Dendritic cell treated with granulocyte-macrophage colony-stimulating factor and Interleukin-4, amounts not matched to agents 40 ng/mL and 50 ng/mL, for 4 days (primary cell): ENCODE data around the gene LGR4.

Source experiments
- H3K27ac Mint-ChIP-seq: one replicate; pipeline ENCODE4 v1.8.0; 2022; ENCODE audit warnings: mild to moderate bottlenecking, mixed read lengths
- H3K27me3 Mint-ChIP-seq: one replicate; pipeline ENCODE4 v1.8.0; 2022; ENCODE audit warnings: mild to moderate bottlenecking, mixed read lengths
- H3K36me3 Mint-ChIP-seq: one replicate; pipeline ENCODE4 v1.8.0; 2022; ENCODE audit warnings: low read depth, mixed read lengths
- H3K4me1 Mint-ChIP-seq: one replicate; pipeline ENCODE4 v1.8.0; 2022; ENCODE audit warnings: low read depth, mixed read lengths
- H3K4me3 Mint-ChIP-seq: one replicate; pipeline ENCODE4 v1.8.0; 2022; ENCODE audit warnings: mild to moderate bottlenecking, moderate library complexity, mixed read lengths
- H3K9me3 Mint-ChIP-seq: one replicate; pipeline ENCODE4 v1.8.0; 2022; ENCODE audit warnings: mixed read lengths
- intact Hi-C: fragments of 100-400 bp; cut with micrococcal nuclease; formaldehyde crosslinking; loops from one replicate; pipeline ENCODE4 v1.15.0; 2022

The LGR4 gene

DNA sequence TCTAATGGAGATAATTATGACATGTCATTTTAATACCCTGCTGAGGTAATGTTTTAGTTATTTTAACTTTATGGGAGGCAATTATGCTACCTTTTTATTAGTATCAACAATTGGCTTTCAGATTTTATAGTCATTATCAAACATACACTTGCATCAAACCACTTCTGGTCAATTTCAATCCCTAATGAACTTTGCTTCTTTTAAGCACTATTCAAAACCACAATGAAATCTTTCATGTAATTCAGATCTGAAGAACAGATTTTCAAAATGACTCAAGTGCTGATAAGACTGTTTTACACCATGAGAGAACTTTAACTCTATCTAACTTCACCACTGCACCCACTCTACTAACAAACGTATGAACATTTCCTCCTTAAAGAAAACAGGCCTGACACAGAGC, 83.7 kb downstream of the LGR4 start:
- H3K4me3 Mint-ChIP-seq: no peak overlapping the region
- no peaks in the 10 kb centered on the region for H3K27me3 Mint-ChIP-seq
- H3K4me1 Mint-ChIP-seq: no peaks in the 10 kb centered on the region
- no peaks in the 10 kb centered on the region for H3K9me3 Mint-ChIP-seq
- H3K36me3 Mint-ChIP-seq: no peaks in the 10 kb centered on the region
- intact Hi-C loops: no loop called here
- no peak overlapping the region for H3K27ac Mint-ChIP-seq

GRCh38 chr11:27388001-27388400, 84.6 kb downstream of the LGR4 start:
- H3K4me1 Mint-ChIP-seq: no peaks in the 10 kb centered on the region
- H3K27me3 Mint-ChIP-seq: no peaks in the 10 kb centered on the region
- intact Hi-C loops: no loop called here
- no peak overlapping the region for H3K27ac Mint-ChIP-seq
- H3K9me3 Mint-ChIP-seq: no peaks in the 10 kb centered on the region
- H3K36me3 Mint-ChIP-seq: no peaks in the 10 kb centered on the region
- no peak overlapping the region for H3K4me3 Mint-ChIP-seq

GRCh38 chr11:27387362-27387761, 85.2 kb downstream of the LGR4 start:
- H3K4me1 Mint-ChIP-seq: no peaks in the 10 kb centered on the region
- no peak overlapping the region for H3K27ac Mint-ChIP-seq
- H3K36me3 Mint-ChIP-seq: no peaks in the 10 kb centered on the region
- H3K9me3 Mint-ChIP-seq: no peaks in the 10 kb centered on the region
- H3K4me3 Mint-ChIP-seq: no peak overlapping the region
- H3K27me3 Mint-ChIP-seq: no peaks in the 10 kb centered on the region
- intact Hi-C loops: no loop called here

- H3K4me3 Mint-ChIP-seq: no peak overlapping the region
- H3K36me3 Mint-ChIP-seq: no peaks in the 10 kb centered on the region
- intact Hi-C loops: no loop called here
- H3K9me3 Mint-ChIP-seq: no peaks in the 10 kb centered on the region
- H3K27me3 Mint-ChIP-seq: no peaks in the 10 kb centered on the region
- no peaks in the 10 kb centered on the region for H3K4me1 Mint-ChIP-seq
- H3K27ac Mint-ChIP-seq: no peak overlapping the region
These were observed 86.3 kb downstream of the LGR4 start for GRCh38 chr11:27386181-27386845.

DNA sequence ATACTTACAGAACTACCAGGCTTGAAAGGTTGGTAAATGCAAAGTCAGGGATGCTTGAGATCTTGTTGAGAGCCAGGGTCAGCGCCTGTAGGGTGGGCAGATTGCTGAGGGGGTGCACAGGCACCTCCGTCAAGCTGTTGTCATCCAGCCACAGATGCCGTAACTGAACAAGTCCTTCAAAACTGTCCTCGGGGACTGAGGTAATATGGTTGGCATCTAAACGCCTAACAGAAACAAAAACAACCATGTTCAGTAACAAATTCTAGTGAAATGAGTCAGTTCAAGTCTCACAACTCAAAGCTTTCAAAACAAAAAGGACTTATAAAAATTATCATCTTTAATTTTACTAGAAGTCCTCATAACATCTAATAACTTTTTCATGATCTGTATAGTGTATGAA, 87.3 kb downstream of the LGR4 start:
- Mint-ChIP-seq H3K27me3 (no peaks in the 10 kb centered on the region), H3K27ac (no peak overlapping the region)

GRCh38 chr11:27384227-27384626, 88.4 kb downstream of the LGR4 start:
- Mint-ChIP-seq H3K4me1 (no peaks in the 10 kb centered on the region), H3K27me3 (no peaks in the 10 kb centered on the region), H3K36me3 (no peaks in the 10 kb centered on the region), H3K27ac (no peak overlapping the region), H3K9me3 (no peaks in the 10 kb centered on the region), H3K4me3 (no peak overlapping the region)
- intact Hi-C loops: no loop called here

More for the DNA sequence above, 87.3 kb downstream of the LGR4 start:
- Mint-ChIP-seq H3K9me3 (no peaks in the 10 kb centered on the region), H3K4me1 (no peaks in the 10 kb centered on the region), H3K36me3 (no peaks in the 10 kb centered on the region), H3K4me3 (no peak overlapping the region)
- intact Hi-C loops: no loop called here

- H3K4me3 Mint-ChIP-seq: no peak overlapping the region
- no peaks in the 10 kb centered on the region for H3K27me3 Mint-ChIP-seq
- no peaks in the 10 kb centered on the region for H3K9me3 Mint-ChIP-seq
- H3K27ac Mint-ChIP-seq: no peak overlapping the region
- H3K4me1 Mint-ChIP-seq: no peaks in the 10 kb centered on the region
- intact Hi-C loops: no loop called here
- no peaks in the 10 kb centered on the region for H3K36me3 Mint-ChIP-seq
These were observed 88.9 kb downstream of the LGR4 start for GRCh38 chr11:27383645-27384044.

GRCh38 chr11:27381238-27381666, 91.3 kb downstream of the LGR4 start:
- H3K27ac Mint-ChIP-seq: no peak overlapping the region
- H3K27me3 Mint-ChIP-seq: no peaks in the 10 kb centered on the region
- intact Hi-C loops: no loop called here
- H3K36me3 Mint-ChIP-seq: no peaks in the 10 kb centered on the region
- no peaks in the 10 kb centered on the region for H3K9me3 Mint-ChIP-seq
- no peaks in the 10 kb centered on the region for H3K4me1 Mint-ChIP-seq
- no peak overlapping the region for H3K4me3 Mint-ChIP-seq

- H3K27ac Mint-ChIP-seq: no peak overlapping the region
- no peaks in the 10 kb centered on the region for H3K4me1 Mint-ChIP-seq
- no peak overlapping the region for H3K4me3 Mint-ChIP-seq
- H3K9me3 Mint-ChIP-seq: no peaks in the 10 kb centered on the region
- H3K36me3 Mint-ChIP-seq: no peaks in the 10 kb centered on the region
- intact Hi-C loops: no loop called here
- no peaks in the 10 kb centered on the region for H3K27me3 Mint-ChIP-seq
These were observed 91.8 kb downstream of the LGR4 start for GRCh38 chr11:27380771-27381170.

DNA sequence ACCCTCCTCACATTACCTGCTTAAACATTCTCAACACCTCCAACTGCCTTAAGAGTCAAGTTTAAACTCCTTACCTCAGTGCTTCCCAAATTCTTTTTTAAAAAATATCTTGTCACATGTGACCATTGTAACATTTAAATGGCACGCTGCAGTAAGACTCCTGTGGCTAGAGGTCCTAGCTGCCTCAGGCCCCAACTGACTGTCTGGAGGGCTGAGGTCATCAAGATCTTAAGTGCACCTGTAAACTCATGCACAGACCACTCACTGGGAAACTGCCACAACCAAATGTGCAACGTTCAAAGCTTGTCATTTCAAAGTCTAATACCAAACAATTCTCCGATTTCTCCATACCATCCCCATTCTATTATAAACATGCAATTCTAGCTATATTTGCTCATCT, 93.1 kb downstream of the LGR4 start:
- H3K36me3 Mint-ChIP-seq: no peaks in the 10 kb centered on the region
- no peak overlapping the region for H3K27ac Mint-ChIP-seq
- H3K27me3 Mint-ChIP-seq: no peaks in the 10 kb centered on the region
- no peaks in the 10 kb centered on the region for H3K9me3 Mint-ChIP-seq
- intact Hi-C loops: no loop called here
- no peaks in the 10 kb centered on the region for H3K4me1 Mint-ChIP-seq
- H3K4me3 Mint-ChIP-seq: no peak overlapping the region

DNA sequence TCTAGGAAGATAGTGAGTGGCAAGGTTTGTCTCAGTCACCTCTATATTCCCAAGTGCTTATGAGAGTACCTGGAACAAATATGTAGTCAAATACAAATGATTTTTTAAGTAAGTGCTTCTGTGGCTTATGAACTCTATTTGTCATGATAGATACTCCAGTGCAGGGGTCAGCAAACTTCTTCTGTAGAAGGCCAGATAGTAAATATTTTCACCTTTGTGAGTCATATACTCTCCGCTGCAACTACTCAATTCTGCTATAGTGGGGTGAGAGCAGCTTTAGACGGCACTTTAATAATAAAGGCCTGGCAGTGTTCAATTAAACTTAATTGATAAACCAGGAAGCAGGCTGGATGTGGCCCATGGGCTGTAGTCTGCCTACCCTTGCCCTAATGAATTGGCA, 97.2 kb downstream of the LGR4 start:
- H3K9me3 Mint-ChIP-seq: no peaks in the 10 kb centered on the region
- H3K27me3 Mint-ChIP-seq: no peaks in the 10 kb centered on the region
- no peak overlapping the region for H3K27ac Mint-ChIP-seq
- intact Hi-C loops: no loop called here
- H3K36me3 Mint-ChIP-seq: no peaks in the 10 kb centered on the region
- H3K4me3 Mint-ChIP-seq: no peak overlapping the region
- no peaks in the 10 kb centered on the region for H3K4me1 Mint-ChIP-seq

- H3K27ac Mint-ChIP-seq: no peak overlapping the region
- H3K4me3 Mint-ChIP-seq: no peak overlapping the region
- H3K27me3 Mint-ChIP-seq: no peaks in the 10 kb centered on the region
- H3K36me3 Mint-ChIP-seq: no peaks in the 10 kb centered on the region
- intact Hi-C loops: no loop called here
- no peaks in the 10 kb centered on the region for H3K4me1 Mint-ChIP-seq
- no peaks in the 10 kb centered on the region for H3K9me3 Mint-ChIP-seq
These were observed 98.6 kb downstream of the LGR4 start for GRCh38 chr11:27373856-27374602.

- Mint-ChIP-seq H3K9me3 (no peaks in the 10 kb centered on the region), H3K36me3 (no peaks in the 10 kb centered on the region), H3K4me3 (no peak overlapping the region), H3K4me1 (no peaks in the 10 kb centered on the region), H3K27ac (no peak overlapping the region), H3K27me3 (no peaks in the 10 kb centered on the region)
- intact Hi-C loops: no loop called here
These were observed 99.2 kb downstream of the LGR4 start for GRCh38 chr11:27373392-27373791.

DNA sequence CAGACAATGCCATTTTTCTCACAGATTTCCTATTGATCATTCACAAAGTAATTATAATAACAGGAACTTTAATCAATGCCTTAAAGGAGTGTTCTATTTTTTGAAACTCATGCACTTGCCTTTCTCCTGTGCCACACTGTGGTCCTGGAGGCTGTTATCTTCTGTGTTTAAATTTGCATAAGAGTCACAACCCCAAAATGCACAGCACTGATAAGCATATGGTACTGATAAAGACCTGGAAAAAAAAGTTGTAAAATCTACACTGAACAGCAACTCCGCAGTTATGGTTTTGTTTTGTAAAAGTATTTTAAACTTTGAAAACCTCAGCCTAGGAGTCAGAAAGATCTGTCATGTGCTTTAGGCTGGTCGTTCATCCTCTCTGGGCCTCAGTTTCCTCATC, 100.4 kb downstream of the LGR4 start:
- H3K9me3 Mint-ChIP-seq: no peaks in the 10 kb centered on the region
- intact Hi-C loops: no loop called here
- no peaks in the 10 kb centered on the region for H3K36me3 Mint-ChIP-seq
- no peaks in the 10 kb centered on the region for H3K27me3 Mint-ChIP-seq
- H3K4me1 Mint-ChIP-seq: no peaks in the 10 kb centered on the region
- no peak overlapping the region for H3K4me3 Mint-ChIP-seq
- no peak overlapping the region for H3K27ac Mint-ChIP-seq

DNA sequence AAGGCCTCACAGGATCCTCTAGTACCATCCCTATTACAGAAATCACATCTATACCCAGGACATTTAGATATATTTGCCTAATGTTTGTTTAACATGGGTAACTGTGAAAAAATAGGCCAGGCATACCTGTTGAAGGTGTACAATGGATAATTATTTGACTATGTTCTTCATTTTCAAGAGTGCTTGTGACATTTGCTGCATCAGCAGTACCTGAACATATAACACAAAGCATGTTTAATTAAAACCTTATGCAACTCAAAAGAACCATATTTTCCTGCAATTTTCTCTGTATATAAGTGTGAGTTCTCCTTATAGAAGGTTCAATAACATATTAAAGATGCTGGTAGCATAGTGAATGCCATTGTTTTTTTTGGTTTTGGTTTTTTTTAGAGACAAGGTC, 101.1 kb downstream of the LGR4 start:
- intact Hi-C loops: no loop called here
- Mint-ChIP-seq H3K27ac (no peak overlapping the region), H3K27me3 (no peaks in the 10 kb centered on the region), H3K4me3 (no peak overlapping the region), H3K36me3 (no peaks in the 10 kb centered on the region), H3K9me3 (no peaks in the 10 kb centered on the region), H3K4me1 (no peaks in the 10 kb centered on the region)
